ENCODE measurements around the gene NRTN. TPM values are rescaled to one million over a fixed set of nuclear protein-coding genes. Genes with fewer than 3 reads are reported as not detected.

NRTN gene
- total RNA-seq, 1 experiment from 2014 or later, result 0.80 TPM

DNA sequence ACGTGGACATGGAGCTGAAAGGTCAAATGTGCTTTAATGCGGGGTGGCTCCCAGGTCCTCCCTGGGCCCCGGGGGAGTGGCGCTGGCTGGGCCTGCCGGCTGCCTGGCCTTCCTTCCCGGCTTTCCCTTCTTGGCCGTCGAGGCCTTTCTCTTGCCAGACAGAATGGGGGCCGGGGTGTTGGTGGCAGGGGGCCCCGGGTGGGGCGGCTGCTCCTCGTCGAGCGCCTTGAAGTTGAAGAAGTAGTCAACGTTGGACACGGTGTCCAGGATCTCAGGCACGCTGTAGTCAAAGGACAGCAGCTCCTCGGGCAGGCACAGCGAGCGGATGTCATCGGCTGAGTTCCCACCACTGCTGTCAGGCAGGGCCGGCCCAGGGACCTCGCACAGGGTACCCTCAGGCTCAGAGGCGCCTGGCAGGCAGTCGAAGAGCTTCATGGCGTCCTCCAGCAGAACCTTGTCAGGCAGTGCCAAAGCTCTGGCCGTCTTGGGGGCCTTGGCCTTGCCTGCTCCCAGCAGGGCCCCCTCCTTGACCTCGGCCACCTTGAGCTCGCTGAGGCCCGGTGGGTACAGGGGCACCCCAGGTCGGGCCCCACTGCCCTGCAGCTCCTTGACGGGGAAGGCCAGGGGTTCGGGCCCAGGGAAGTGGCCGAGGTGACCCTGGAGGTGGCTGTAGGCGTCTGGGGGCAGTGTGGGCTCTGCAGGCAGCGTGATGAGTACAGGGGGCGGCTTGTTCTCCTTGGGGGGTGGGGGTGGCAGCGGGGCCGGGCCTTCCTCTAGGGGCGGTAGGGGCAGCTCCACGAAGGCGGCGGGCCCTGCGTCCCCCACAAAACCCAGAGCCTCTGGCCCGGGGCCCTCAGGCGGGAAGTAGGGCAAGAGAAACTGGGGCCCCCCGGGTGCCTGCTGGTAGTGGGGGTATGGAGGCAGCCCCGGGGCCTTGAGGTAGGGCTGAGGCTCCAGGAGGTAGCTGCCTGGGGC, 21.6 kb upstream of the NRTN start:
- 0 out of 2 replicates have a peak, but pooled peaks have one; percentile 36 for ATAC-seq
- H3K4me3 ChIP-seq (ENCODE audit: low read depth in 2 of 2, low read length in 2 of 2), result no peak overlapping the region
- H3K27me3 ChIP-seq (ENCODE audit: control insufficient read depth, insufficient read depth, low read length), result no peaks in the 10 kb centered on the region
- ChIA-PET CTCF (no interaction called here), POLR2A (interaction anchor here (0.6 kb wide), 1 partner anchor 74 kb away, joined by 3 read pairs; no protein-coding TSS in a partner anchor)
- no TSS peak for BruUV-seq (replicated peaks)
- H3K9me3 ChIP-seq (ENCODE audit: control insufficient read depth, insufficient read depth, low read depth, low read length), result no peaks in the 10 kb centered on the region
- in situ Hi-C loops (cut with HindIII; ENCODE audit: low pct_unique_long_range_greater_than_20kb, low sequenced_read_pairs) (no loop called here), intact Hi-C loops (cut with micrococcal nuclease; ENCODE audit: unreplicated experiment) (no loop called here)
- TF ChIP-seq SIN3A (IDR thresholded peaks at IDR 0.05; ENCODE audit: borderline replicate concordance, insufficient read depth, low read depth, low read length) (no peak), POLR2AphosphoS5 (IDR thresholded peaks at IDR 0.05; ENCODE audit: low read depth, low read length) (no peak), TCF7L2 (IDR thresholded peaks at IDR 0.05; ENCODE audit: low read depth, low read length) (no peak)
- TF ChIP-seq, protein P1, sequence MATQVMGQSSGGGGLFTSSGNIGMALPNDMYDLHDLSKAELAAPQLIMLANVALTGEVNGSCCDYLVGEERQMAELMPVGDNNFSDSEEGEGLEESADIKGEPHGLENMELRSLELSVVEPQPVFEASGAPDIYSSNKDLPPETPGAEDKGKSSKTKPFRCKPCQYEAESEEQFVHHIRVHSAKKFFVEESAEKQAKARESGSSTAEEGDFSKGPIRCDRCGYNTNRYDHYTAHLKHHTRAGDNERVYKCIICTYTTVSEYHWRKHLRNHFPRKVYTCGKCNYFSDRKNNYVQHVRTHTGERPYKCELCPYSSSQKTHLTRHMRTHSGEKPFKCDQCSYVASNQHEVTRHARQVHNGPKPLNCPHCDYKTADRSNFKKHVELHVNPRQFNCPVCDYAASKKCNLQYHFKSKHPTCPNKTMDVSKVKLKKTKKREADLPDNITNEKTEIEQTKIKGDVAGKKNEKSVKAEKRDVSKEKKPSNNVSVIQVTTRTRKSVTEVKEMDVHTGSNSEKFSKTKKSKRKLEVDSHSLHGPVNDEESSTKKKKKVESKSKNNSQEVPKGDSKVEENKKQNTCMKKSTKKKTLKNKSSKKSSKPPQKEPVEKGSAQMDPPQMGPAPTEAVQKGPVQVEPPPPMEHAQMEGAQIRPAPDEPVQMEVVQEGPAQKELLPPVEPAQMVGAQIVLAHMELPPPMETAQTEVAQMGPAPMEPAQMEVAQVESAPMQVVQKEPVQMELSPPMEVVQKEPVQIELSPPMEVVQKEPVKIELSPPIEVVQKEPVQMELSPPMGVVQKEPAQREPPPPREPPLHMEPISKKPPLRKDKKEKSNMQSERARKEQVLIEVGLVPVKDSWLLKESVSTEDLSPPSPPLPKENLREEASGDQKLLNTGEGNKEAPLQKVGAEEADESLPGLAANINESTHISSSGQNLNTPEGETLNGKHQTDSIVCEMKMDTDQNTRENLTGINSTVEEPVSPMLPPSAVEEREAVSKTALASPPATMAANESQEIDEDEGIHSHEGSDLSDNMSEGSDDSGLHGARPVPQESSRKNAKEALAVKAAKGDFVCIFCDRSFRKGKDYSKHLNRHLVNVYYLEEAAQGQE (IDR thresholded peaks at IDR 0.05; ENCODE audit: insufficient read depth in 1 of 2, low read depth in 2 of 2, low read length in 1 of 2), result no peak
- TF ChIP-seq, protein P2, sequence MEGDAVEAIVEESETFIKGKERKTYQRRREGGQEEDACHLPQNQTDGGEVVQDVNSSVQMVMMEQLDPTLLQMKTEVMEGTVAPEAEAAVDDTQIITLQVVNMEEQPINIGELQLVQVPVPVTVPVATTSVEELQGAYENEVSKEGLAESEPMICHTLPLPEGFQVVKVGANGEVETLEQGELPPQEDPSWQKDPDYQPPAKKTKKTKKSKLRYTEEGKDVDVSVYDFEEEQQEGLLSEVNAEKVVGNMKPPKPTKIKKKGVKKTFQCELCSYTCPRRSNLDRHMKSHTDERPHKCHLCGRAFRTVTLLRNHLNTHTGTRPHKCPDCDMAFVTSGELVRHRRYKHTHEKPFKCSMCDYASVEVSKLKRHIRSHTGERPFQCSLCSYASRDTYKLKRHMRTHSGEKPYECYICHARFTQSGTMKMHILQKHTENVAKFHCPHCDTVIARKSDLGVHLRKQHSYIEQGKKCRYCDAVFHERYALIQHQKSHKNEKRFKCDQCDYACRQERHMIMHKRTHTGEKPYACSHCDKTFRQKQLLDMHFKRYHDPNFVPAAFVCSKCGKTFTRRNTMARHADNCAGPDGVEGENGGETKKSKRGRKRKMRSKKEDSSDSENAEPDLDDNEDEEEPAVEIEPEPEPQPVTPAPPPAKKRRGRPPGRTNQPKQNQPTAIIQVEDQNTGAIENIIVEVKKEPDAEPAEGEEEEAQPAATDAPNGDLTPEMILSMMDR (IDR thresholded peaks at IDR 0.05), result no peak
- no peak overlapping the region for H3K27ac ChIP-seq (ENCODE audit: low read length)
- H3K4me1 ChIP-seq (ENCODE audit: control insufficient read depth, insufficient read depth, low read length), result no peaks in the 10 kb centered on the region
- DNase-seq (ENCODE audit: low read depth, low spot score), result no peak
- 0 out of 2 replicates have a peak, but pooled peaks cover 2% of the 10 kb centered on the region for H3K36me3 ChIP-seq (ENCODE audit: control insufficient read depth, insufficient read depth, low read length)

DNA sequence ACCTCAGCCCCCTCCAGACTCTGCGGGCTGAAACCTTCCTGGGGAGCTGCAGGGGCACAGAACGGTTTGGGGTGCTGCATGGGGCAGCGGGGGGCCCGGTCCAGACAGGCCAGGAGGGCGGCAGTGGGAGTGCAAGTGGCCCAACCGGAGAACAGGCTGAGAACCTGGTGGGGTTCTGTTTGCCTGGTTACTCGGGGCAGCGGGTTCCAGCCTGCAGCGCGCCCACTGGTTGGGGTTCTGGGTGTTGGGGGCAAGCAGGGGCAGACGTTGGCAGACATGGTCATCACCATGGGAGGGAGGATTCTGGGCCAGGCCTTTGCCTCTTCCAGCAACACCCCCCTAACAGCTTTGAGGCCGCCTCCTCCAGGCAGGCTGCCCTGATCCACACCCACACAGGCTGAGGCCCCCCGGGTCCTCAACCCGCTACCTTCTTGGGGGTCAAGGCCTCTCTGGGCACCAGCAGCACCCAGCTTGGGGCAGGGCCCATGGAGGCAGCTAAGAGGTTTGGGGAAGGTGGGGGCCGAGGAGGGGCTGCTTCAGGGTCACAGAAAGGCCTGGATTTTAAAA, 20.2 kb upstream of the NRTN start, which contains the start of gene PRR22:
PRR22 (minus strand) TSS at position 166 of the 567 bp plus-strand sequence; CDS start at position 80, 86 bp downstream.
- ChIA-PET POLR2A (no interaction called here), CTCF (no interaction called here)
- no peak within 1 kb of the TSS for H3K27ac ChIP-seq (ENCODE audit: low read length)
- in situ Hi-C loops (cut with HindIII; ENCODE audit: low pct_unique_long_range_greater_than_20kb, low sequenced_read_pairs) (no loop called here), intact Hi-C loops (cut with micrococcal nuclease; ENCODE audit: unreplicated experiment) (no loop called here)
- BruUV-seq (replicated peaks), result no TSS peak
- no peak for ATAC-seq
- no peak for DNase-seq (ENCODE audit: low read depth, low spot score)
- TF ChIP-seq SIN3A (IDR thresholded peaks at IDR 0.05; ENCODE audit: borderline replicate concordance, insufficient read depth, low read depth, low read length) (no peak), TCF7L2 (IDR thresholded peaks at IDR 0.05; ENCODE audit: low read depth, low read length) (no peak), POLR2AphosphoS5 (IDR thresholded peaks at IDR 0.05; ENCODE audit: low read depth, low read length) (no peak)
- TF ChIP-seq, protein P2 (IDR thresholded peaks at IDR 0.05), result no peak
- TF ChIP-seq, protein P1 (IDR thresholded peaks at IDR 0.05; ENCODE audit: insufficient read depth in 1 of 2, low read depth in 2 of 2, low read length in 1 of 2), result no peak
- no peaks in the 10 kb centered on the region for H3K4me1 ChIP-seq (ENCODE audit: control insufficient read depth, insufficient read depth, low read length)
- H3K4me3 ChIP-seq (ENCODE audit: low read depth in 2 of 2, low read length in 2 of 2), result no peak within 1 kb of the TSS
- H3K9me3 ChIP-seq (ENCODE audit: control insufficient read depth, insufficient read depth, low read depth, low read length), result no peaks in the 10 kb centered on the region
- H3K27me3 ChIP-seq (ENCODE audit: control insufficient read depth, insufficient read depth, low read length), result no peaks in the 10 kb centered on the region
- 0 out of 2 replicates have a peak, but pooled peaks cover 2% of the 10 kb centered on the region for H3K36me3 ChIP-seq (ENCODE audit: control insufficient read depth, insufficient read depth, low read length)
